CD1c-positive myeloid dendritic cell (primary cell): Measurements from ENCODE around the gene SLF2.
A peak's percentile ranks its signal among the peaks of the same experiment; 100 is the strongest.

Experiments used
- DNase-seq: peaks from one replicate; pipeline ENCODE4 v3.0.0-alpha.2; 2016; ENCODE audit errors: extremely low spot score

SLF2 gene

GRCh38 chr10:100912605-100913469 lies at the start of gene SLF2:
Gene SLF2, plus strand, starts transcription at chr10:100912963. Its CDS starts 148 bp downstream, at chr10:100913111.
- DNase-seq, result peak; percentile 97

- DNase-seq, result no peak
Measured at GRCh38 chr10:100863433-100863832, 49.3 kb upstream of the SLF2 start.

- no peak for DNase-seq
Measured at GRCh38 chr10:100864036-100864885, 48.5 kb upstream of the SLF2 start.

- DNase-seq, result no peak
Measured at GRCh38 chr10:100864978-100865377, 47.8 kb upstream of the SLF2 start.

GRCh38 chr10:100866010-100866409 lies 46.8 kb upstream of the SLF2 start:
- no peak for DNase-seq

- no peak for DNase-seq
Measured at GRCh38 chr10:100866575-100867098, 46.1 kb upstream of the SLF2 start.

- no peak for DNase-seq
Measured at GRCh38 chr10:100867261-100867963, 45.4 kb upstream of the SLF2 start.

- no peak for DNase-seq
Measured at GRCh38 chr10:100868382-100868781, 44.4 kb upstream of the SLF2 start.

- no peak for DNase-seq
Measured at GRCh38 chr10:100869399-100869798, 43.4 kb upstream of the SLF2 start.

GRCh38 chr10:100872034-100872791 lies 40.5 kb upstream of the SLF2 start:
- peak; percentile 32 for DNase-seq

- no peak for DNase-seq
Measured at GRCh38 chr10:100873146-100873826, 39.5 kb upstream of the SLF2 start.

- DNase-seq, result no peak
Measured at GRCh38 chr10:100873827-100874326, 38.9 kb upstream of the SLF2 start.

GRCh38 chr10:100874702-100875483 lies 37.9 kb upstream of the SLF2 start:
- DNase-seq, result no peak

GRCh38 chr10:100875484-100876166 lies 37.1 kb upstream of the SLF2 start:
- DNase-seq, result no peak

- no peak for DNase-seq
Measured at GRCh38 chr10:100876585-100877460, 35.9 kb upstream of the SLF2 start.

GRCh38 chr10:100877461-100877850 lies 35.3 kb upstream of the SLF2 start:
- no peak for DNase-seq

GRCh38 chr10:100878291-100878910 lies 34.4 kb upstream of the SLF2 start:
- peak; percentile 32 for DNase-seq
